GM21619 (cell line): ENCODE data around the gene UGGT2.
A peak's percentile ranks its signal among the peaks of the same experiment; 100 is the strongest.
"Not testable (repeated sequence)": the region's sequence is repeated elsewhere in the genome, so short reads cannot be mapped to it uniquely, and the experiment has no call there.

Experiments used
- ATAC-seq: cut with Tn5 transposase; IDR thresholded peaks from one replicate; pipeline ENCODE4 v1.9.1; 2021; ENCODE audit not compliant: unreplicated experiment

The UGGT2 gene

DNA sequence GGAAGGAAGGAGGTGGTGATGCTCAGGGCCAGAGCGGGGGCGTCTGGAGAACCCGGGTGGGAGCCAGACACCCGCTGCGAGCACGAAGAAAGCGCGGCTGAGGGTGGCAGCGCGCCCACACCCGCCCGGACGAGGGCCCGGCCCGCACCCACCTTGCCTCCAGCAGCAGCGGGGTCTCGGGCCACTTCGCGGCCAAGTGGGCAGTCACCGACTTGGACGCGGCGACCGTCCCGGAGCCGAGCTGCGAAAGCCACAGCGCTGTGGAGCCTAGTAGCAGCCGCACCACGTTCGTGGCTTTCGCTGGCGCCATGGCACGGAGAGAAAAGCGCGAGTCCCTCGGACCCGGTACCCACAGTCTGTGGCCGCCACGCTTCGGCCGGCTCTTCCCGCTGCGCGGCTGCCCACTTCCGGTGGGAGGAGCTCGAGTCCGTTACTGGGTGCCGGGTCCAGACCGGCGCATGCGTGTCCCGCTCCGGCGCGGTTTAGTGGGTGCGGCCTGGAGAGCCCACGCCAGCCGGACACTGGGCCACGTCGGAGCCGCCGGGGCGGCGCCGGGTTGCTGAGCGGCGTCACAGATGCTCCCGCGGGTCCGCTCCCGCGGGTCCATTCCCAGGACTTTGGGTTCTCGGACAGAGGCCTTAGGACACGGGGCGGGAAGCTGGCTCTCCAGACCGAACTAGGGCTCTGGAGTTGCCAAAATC lies at the start of gene UGGT2:
TSS of gene UGGT2 (minus strand) at position 399 of the 701 bp plus-strand sequence. CDS start at position 310, 89 bp downstream.
- ATAC-seq, result peak; percentile 96

DNA sequence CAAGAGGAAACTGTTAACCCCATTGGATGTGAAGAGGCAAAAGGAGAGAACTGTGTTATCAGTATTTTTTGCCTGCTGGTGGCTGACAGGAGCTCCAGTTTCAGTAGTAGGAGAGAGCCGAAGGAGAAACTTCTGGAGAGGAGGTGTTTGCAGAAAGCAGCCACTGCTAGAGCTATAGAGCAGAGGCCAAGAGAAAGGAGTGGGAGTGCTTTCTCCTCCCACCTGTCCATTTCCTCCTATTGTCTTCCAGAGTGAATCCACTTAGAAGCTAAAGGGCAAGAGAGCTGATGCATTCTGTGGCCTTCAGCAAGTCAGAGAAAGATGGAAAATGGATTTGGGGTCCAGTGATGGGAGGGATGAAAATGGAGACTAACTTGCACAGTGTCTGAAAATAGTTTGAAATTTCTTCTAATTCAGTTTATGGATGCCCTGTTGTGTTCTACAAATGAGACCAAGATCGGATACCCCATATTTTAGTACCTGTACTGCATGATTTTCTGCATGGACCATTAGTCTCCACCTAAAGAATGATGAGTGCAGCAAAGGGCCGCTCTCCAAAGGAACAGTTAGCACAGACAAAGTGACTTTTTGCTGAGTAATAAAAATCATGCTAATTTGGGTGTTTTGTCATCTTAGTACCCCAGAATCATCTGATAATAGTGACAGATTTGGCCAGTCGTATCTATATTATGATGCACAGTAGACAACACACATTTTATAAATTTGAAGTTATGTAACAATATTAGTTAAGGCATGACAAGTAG lies 47.4 kb upstream of the UGGT2 start:
- ATAC-seq, result no peak

- ATAC-seq, result no peak
Measured at GRCh38 chr13:96093296-96094006, 40.2 kb upstream of the UGGT2 start.

- ATAC-seq, result no peak
Measured at GRCh38 chr13:96091164-96092117, 38.2 kb upstream of the UGGT2 start.

DNA sequence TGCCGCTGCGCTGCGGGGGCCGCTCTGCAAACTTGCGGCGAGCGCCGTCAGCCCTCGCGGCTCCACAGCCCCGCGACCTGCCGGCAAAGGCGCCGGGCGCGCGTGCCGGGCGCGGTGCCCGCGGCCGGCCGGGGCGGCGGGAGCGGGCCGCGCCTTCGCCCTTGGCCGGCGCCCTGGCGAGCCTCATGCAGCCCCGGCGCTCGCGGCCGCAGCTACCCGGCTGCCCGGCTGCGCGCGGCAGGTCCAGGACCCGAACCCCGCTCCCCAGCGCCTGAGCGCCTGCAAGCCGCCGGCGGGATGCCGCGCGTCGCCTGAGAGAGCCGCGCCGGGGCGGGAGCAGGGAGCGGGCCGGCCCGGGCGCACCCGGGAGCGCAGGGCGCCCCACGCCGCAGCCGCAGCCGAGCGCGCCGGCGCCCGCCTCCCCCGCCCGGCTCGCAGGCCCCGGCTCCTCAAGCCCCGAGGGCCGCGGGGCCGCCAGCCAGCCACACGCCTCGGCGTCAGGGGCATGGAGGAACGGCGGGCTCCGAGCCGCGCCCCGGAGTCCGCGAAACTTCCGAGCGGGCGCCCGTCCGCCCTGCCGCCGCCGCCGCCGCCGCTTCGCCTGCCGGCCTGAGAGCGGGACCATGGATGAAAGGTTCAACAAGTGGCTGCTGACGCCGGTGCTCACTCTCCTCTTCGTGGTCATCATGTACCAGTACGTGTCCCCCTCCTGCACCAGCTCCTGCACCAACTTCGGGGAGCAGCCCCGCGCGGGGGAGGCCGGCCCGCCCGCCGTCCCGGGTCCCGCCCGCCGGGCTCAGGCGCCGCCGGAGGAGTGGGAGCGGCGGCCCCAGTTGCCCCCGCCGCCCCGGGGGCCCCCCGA lies 37.3 kb upstream of the UGGT2 start:
- ATAC-seq, result peak; percentile 41

DNA sequence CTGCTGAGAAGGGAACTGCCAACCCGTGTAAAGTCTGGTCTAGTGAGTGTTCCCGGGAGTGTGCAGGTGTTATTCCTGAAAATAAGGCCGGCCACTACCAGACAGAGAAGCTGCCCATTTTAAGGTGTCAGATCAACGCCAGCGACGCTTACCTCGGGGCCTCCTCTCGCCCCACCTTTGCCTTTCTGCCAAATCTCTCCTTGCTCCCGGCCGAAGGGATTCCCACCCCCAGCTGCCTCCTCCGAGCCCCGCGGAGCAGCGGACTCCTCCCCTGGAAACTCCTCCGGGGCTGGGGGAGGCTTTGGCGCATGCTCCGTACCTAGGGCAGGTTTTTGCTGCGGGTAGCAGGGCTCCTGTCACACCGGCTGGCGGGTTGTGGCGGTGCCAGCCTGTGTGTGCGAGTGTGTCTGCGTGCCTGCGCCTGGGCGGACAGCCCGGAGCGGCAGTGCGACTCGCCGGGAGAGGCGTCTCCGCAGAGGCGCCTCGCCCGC lies 36.6 kb upstream of the UGGT2 start, which contains the start of gene HS6ST3:
TSS of gene HS6ST3 (plus strand) at position 359 of the 491 bp plus-strand sequence.
- ATAC-seq, result peak; percentile 24

DNA sequence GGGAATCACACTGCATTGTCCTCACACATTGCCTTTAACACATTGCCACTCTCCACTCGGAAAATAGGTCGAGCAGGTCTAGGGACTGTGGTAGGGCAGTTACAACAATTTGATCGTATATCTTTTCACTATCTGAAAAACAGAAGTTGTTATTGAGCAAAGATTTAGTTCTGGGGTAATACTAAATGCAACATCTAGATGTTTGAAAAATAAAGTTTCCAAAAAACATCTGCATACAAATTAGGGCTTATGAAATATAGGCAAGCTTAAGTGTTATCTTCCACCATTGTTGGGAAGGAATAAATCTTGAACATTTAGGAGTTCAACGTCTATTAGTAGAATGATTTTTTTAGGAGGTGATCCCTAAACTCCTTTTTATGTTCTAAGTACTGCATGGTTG lies 35.9 kb upstream of the UGGT2 start:
- ATAC-seq, result no peak

GRCh38 chr13:96086736-96087135 lies 33.5 kb upstream of the UGGT2 start:
- ATAC-seq, result no peak

- no peak for ATAC-seq
Measured at GRCh38 chr13:96082640-96083039, 29.4 kb upstream of the UGGT2 start.

GRCh38 chr13:96081888-96082287 lies 28.7 kb upstream of the UGGT2 start:
- no peak for ATAC-seq

- ATAC-seq, result no peak
Measured at GRCh38 chr13:96080676-96081075, 27.5 kb upstream of the UGGT2 start.

DNA sequence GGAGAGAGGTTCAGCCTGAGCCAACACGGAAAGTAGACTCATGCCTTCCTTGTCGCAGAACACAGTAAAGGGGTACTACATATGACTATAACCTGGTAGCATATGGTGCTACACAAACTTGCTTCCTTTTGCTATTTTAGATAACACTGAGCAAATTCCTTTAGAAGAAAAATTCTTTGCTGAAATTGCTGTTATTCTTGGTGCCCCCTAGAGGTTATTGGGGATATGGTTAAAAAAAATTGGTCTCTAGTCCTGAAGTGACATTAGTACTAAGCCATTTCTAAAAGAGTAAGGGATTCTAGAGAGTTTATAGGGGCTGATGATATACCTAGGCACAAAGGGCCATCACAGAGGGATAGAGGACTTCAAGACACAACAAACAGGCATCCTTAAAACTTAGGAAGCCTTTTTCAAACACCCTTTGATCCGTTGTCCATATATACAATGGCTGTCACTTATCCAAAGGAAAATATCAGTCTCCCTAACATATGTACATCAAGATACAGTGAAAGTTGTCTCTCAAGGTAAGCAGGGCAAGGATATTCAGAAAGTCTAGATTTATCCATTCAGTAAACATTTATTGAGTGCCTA lies 22.8 kb upstream of the UGGT2 start:
- no peak for ATAC-seq

- no peak for ATAC-seq
Measured at GRCh38 chr13:96072392-96072791, 19.2 kb upstream of the UGGT2 start.

GRCh38 chr13:96071504-96071903 lies 18.3 kb upstream of the UGGT2 start:
- no peak for ATAC-seq

GRCh38 chr13:96068729-96069128 lies 15.5 kb upstream of the UGGT2 start:
- ATAC-seq, result no peak

DNA sequence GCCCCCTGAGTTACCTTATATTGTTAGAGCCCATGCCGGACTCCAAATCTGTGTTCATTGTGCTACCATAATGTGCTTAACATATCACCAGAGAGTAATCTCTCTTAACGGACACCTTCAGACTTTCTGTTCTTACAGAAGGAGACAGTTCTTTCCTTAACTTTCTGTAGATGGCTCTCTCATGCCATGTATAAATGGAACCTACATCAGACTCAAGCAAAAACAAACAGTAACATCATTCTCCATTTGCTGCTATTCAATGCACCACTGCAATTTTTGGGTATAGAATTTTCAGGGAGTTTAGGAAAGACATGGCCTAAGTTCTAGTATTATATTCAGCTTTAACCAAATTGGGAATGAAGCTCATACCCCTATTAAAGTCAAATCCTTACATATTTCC lies 12.6 kb upstream of the UGGT2 start:
- no peak for ATAC-seq

DNA sequence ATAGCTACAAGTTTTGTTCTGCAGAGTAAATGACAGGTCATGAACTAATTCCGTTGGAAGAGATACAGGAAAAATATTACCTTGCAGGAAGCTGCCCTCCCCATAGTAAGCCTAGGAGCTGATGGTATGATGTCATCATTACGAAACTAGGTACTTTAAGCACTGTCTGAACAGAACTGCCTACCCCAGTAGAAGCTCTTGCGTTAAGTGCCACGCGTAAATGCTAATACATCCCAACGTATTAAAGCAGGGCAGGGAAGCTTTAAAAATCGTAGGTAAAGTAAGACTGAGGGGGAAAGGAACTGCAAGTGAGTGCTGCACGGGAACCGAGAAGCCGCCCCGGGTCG lies 572 bp downstream of the UGGT2 start:
- peak; percentile 52 for ATAC-seq

DNA sequence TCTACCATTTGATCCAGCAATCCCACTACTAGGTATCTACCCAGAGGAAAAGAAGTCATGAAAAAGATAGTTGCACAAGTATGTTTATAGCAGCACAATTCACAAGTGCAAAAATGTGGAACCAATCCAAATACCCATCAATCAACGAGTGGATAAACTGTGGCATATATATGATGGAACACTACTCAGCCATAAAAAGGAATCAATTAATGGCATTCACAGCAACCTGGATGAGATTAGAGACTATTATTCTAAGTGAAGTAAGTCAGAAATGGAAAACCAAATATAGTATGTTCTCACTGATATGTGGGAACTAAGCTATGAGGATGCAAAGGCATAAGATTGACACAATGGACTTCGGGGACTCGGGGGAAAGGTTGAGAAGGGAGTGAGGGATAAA lies 1.3 kb downstream of the UGGT2 start:
- ATAC-seq, result not testable (repeated sequence)

GRCh38 chr13:96051491-96051890 lies 1.7 kb downstream of the UGGT2 start:
- not testable (repeated sequence) for ATAC-seq
